PC-9 (cell line): ENCODE data around the gene BCL11B. TPM values are rescaled to one million over a fixed set of nuclear protein-coding genes. Genes with fewer than 3 reads are reported as not detected.

Source experiments
- Bru-seq: library from RNA; stranded (reverse); fragments of 400-500 nt; gene quantifications from one replicate; lab custom pipeline; 2021; lab: Mats Ljungman, UMichigan
- BruChase-seq, 2 experiments: library from RNA; stranded (reverse); fragments of 400-500 nt; gene quantifications; one replicate each; lab custom pipeline; 2021; lab: Mats Ljungman, UMichigan
- BruUV-seq: library from RNA; stranded (reverse); fragments of 400-500 nt; replicated peaks from 2 replicates; lab custom pipeline; 2021; lab: Mats Ljungman, UMichigan
- CTCF ChIA-PET: fragments of 300-600 bp; sonication (Branson Sonifier 250); formaldehyde crosslinking; loops from one replicate; lab custom pipeline; 2022; ENCODE audit warnings: antibody characterized with exemption; lab: Charles Lee
- POLR2A ChIA-PET: fragments of 300-600 bp; sonication (Branson Sonifier 250); formaldehyde crosslinking; loops from one replicate; lab custom pipeline; 2022; ENCODE audit warnings: antibody characterized with exemption; ENCODE audit not compliant: unreplicated experiment; lab: Charles Lee
- DNase-seq, 2 experiments: peaks; one replicate each; pipeline versions ENCODE4 v3.0.0 to v3.0.0-alpha.2; 2015 to 2022; ENCODE audit warnings: mixed read lengths in 1 of 2
- H2AFZ ChIP-seq: fragments of 200-600 bp; sonication (generic); 2 replicates; pipeline ENCODE4 v1.8.1; 2017; ENCODE audit warnings: antibody characterized with exemption
- H3F3A ChIP-seq: fragments of 200-600 bp; sonication (generic); 2 replicates; pipeline ENCODE4 v1.8.1; 2017; ENCODE audit warnings: antibody characterized with exemption, mild to moderate bottlenecking, low read depth; ENCODE audit not compliant: insufficient read depth
- H3K27ac ChIP-seq: fragments of 200-600 bp; sonication (generic); 2 replicates; pipeline ENCODE4 v1.6.1; 2016; ENCODE audit warnings: mixed run types
- H3K27me3 ChIP-seq: fragments of 200-600 bp; sonication (generic); 2 replicates; pipeline ENCODE4 v1.6.1; 2016; ENCODE audit warnings: low read depth, mixed run types; ENCODE audit not compliant: insufficient read depth
- H3K36me3 ChIP-seq: fragments of 200-600 bp; sonication (generic); 2 replicates; pipeline ENCODE4 v1.6.1; 2016; ENCODE audit warnings: low read depth, mixed run types
- H3K4me1 ChIP-seq: fragments of 200-600 bp; sonication (generic); replicated peaks from 2 replicates; pipeline ENCODE4 v1.6.1; 2016; ENCODE audit warnings: mixed run types; ENCODE audit not compliant: insufficient read depth
- H3K4me2 ChIP-seq: fragments of 200-600 bp; sonication (generic); 2 replicates; pipeline ENCODE4 v1.6.1; 2017; ENCODE audit warnings: mixed run types
- H3K4me3 ChIP-seq: fragments of 200-600 bp; sonication (generic); 2 replicates; pipeline ENCODE4 v1.6.1; 2016; ENCODE audit warnings: mixed run types
- H3K79me2 ChIP-seq: fragments of 200-600 bp; sonication (generic); 2 replicates; pipeline ENCODE4 v1.6.1; 2017; ENCODE audit warnings: low read depth, mixed run types
- H3K9me2 ChIP-seq: fragments of 200-600 bp; sonication (generic); 2 replicates; pipeline ENCODE4 v1.8.1; 2017; ENCODE audit warnings: mild to moderate bottlenecking; ENCODE audit not compliant: insufficient read depth
- H3K9me3 ChIP-seq: fragments of 200-600 bp; sonication (generic); 2 replicates; pipeline ENCODE4 v1.8.1; 2016; ENCODE audit warnings: low read depth; ENCODE audit not compliant: insufficient read depth
- H4K20me1 ChIP-seq: fragments of 200-600 bp; sonication (generic); 2 replicates; pipeline ENCODE4 v1.8.1; 2017; ENCODE audit not compliant: insufficient read depth
- CTCF ChIP-seq: fragments of 200-600 bp; sonication (generic); conservative IDR thresholded peaks from 2 replicates; pipeline ENCODE4 v1.6.1; 2017; ENCODE audit warnings: mixed run types, antibody characterized with exemption, mild to moderate bottlenecking, moderate library complexity
- EZH2 ChIP-seq: fragments of 200-600 bp; sonication (generic); IDR thresholded peaks from 2 replicates; pipeline ENCODE4 v1.8.0; 2017; ENCODE audit warnings: antibody characterized with exemption, low read depth
- intact Hi-C: fragments of 100-400 bp; cut with micrococcal nuclease; formaldehyde crosslinking; loops from one replicate; pipeline ENCODE4 v1.10.0; 2022; ENCODE audit not compliant: unreplicated experiment
- long read RNA-seq: library from polyadenylated mRNA; stranded (forward); transcript quantifications from one replicate; pipeline ENCODE4 v2.0.0, GENCODE V29; 2022
- total RNA-seq: library from RNA; stranded (reverse); gene quantifications from 2 replicates; pipeline ENCODE4 v1.2.3, GENCODE V29; 2021

Gene BCL11B
- total RNA-seq (not detected in 2 replicates), Bru-seq, nascent RNA (not detected), BruChase-seq, experiment 1, labeled RNA remaining after a 2-hour chase (not detected), BruChase-seq, experiment 2, labeled RNA remaining after a 6-hour chase (not detected)
- long read RNA-seq, result 0 reads

- Histone ChIP-seq H3K4me3 (no peak within 1 kb of the TSS), H3K27me3 (peaks cover 10% of the 10 kb centered on the region; the same call in 1 of the 2 replicates), H3F3A (no peaks in the 10 kb centered on the region), H3K27ac (no peak within 1 kb of the TSS), H3K79me2 (no peaks in the 10 kb centered on the region), H3K4me2 (no peak within 1 kb of the TSS), H3K36me3 (no peaks in the 10 kb centered on the region), H2AFZ (no peak within 1 kb of the TSS), H3K9me2 (no peaks in the 10 kb centered on the region), H3K9me3 (no peaks in the 10 kb centered on the region), H3K4me1 (no peaks in the 10 kb centered on the region), H4K20me1 (no peaks in the 10 kb centered on the region)
- DNase-seq, result no peak
- ChIA-PET CTCF (no interaction called here), POLR2A (no interaction called here)
- intact Hi-C loops, result no loop called here
- TF ChIP-seq CTCF (no peak), EZH2 (no peak)
- no TSS peak for BruUV-seq
Observed at GRCh38 chr14:99271951-99272631, at the start of gene BCL11B. Gene BCL11B (minus strand): TSS chr14:99272197. CDS start chr14:99271218, 979 bp downstream.

- Histone ChIP-seq H3K4me3 (no peak overlapping the region), H3K9me3 (no peaks in the 10 kb centered on the region), H4K20me1 (no peaks in the 10 kb centered on the region), H3K27me3 (peaks cover 8% of the 10 kb centered on the region), H3F3A (no peaks in the 10 kb centered on the region), H3K27ac (no peak overlapping the region), H2AFZ (no peak overlapping the region), H3K36me3 (no peaks in the 10 kb centered on the region), H3K9me2 (no peaks in the 10 kb centered on the region), H3K4me1 (no peaks in the 10 kb centered on the region), H3K79me2 (no peaks in the 10 kb centered on the region), H3K4me2 (no peak overlapping the region)
- CTCF ChIA-PET, result no interaction called here
- intact Hi-C loops, result no loop called here
- DNase-seq, result no peak
- POLR2A ChIA-PET, result no interaction called here
- TF ChIP-seq CTCF (no peak), EZH2 (no peak)
- BruUV-seq, result no TSS peak
Observed at GRCh38 chr14:99321236-99321925, 49.4 kb upstream of the BCL11B start.

GRCh38 chr14:99320621-99321235 lies 48.7 kb upstream of the BCL11B start:
- POLR2A ChIA-PET, result no interaction called here

More at GRCh38 chr14:99320621-99321235, 48.7 kb upstream of the BCL11B start:
- no peak for DNase-seq
- intact Hi-C loops, result no loop called here
- Histone ChIP-seq H2AFZ (no peak overlapping the region), H3K9me3 (no peaks in the 10 kb centered on the region), H3F3A (no peaks in the 10 kb centered on the region), H3K4me3 (no peak overlapping the region), H3K4me1 (no peaks in the 10 kb centered on the region), H3K27ac (no peak overlapping the region), H3K4me2 (no peak overlapping the region), H3K9me2 (no peaks in the 10 kb centered on the region), H3K79me2 (no peaks in the 10 kb centered on the region), H3K36me3 (no peaks in the 10 kb centered on the region), H4K20me1 (no peaks in the 10 kb centered on the region), H3K27me3 (peaks cover 6% of the 10 kb centered on the region; the same call in 1 of the 2 replicates)
- no peak for TF ChIP-seq CTCF
- TF ChIP-seq EZH2, result no peak
- no TSS peak for BruUV-seq
- CTCF ChIA-PET, result no interaction called here
